Measurements from ENCODE around the gene GARIN5A.

DNA sequence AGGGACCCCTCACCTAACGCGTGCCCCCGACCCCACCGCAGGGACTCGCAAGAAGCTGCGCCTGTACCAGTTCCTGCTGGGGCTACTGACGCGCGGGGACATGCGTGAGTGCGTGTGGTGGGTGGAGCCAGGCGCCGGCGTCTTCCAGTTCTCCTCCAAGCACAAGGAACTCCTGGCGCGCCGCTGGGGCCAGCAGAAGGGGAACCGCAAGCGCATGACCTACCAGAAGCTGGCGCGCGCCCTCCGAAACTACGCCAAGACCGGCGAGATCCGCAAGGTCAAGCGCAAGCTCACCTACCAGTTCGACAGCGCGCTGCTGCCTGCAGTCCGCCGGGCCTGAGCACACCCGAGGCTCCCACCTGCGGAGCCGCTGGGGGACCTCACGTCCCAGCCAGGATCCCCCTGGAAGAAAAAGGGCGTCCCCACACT lies 48.6 kb downstream of the GARIN5A start:
- TF ChIP-seq, protein P1, sequence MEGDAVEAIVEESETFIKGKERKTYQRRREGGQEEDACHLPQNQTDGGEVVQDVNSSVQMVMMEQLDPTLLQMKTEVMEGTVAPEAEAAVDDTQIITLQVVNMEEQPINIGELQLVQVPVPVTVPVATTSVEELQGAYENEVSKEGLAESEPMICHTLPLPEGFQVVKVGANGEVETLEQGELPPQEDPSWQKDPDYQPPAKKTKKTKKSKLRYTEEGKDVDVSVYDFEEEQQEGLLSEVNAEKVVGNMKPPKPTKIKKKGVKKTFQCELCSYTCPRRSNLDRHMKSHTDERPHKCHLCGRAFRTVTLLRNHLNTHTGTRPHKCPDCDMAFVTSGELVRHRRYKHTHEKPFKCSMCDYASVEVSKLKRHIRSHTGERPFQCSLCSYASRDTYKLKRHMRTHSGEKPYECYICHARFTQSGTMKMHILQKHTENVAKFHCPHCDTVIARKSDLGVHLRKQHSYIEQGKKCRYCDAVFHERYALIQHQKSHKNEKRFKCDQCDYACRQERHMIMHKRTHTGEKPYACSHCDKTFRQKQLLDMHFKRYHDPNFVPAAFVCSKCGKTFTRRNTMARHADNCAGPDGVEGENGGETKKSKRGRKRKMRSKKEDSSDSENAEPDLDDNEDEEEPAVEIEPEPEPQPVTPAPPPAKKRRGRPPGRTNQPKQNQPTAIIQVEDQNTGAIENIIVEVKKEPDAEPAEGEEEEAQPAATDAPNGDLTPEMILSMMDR (conservative IDR thresholded peaks at IDR 0.05), result no peak
- TF ChIP-seq EZH2 (IDR thresholded peaks at IDR 0.05; ENCODE audit: low read depth), result no peak

Measured in PC-9 (cell line).